GM19239 (cell line): ENCODE measurements around the gene GALM.
"Not testable (repeated sequence)": the region's sequence is repeated elsewhere in the genome, so short reads cannot be mapped to it uniquely, and the experiment has no call there.

Experiments used
- DNase-seq: peaks from one replicate; pipeline ENCODE4 v3.0.0; 2011; ENCODE audit warnings: low spot score; ENCODE audit not compliant: insufficient read length
- FAIRE-seq: peaks from 2 replicates; lab custom pipeline; 2011; peaks lifted over from hg19 to GRCh38; lab: Jason Lieb, UNC

Gene GALM

GRCh38 chr2:38751596-38752410 lies 85.9 kb downstream of the GALM start:
- no peak for FAIRE-seq
- no peak for DNase-seq

DNA sequence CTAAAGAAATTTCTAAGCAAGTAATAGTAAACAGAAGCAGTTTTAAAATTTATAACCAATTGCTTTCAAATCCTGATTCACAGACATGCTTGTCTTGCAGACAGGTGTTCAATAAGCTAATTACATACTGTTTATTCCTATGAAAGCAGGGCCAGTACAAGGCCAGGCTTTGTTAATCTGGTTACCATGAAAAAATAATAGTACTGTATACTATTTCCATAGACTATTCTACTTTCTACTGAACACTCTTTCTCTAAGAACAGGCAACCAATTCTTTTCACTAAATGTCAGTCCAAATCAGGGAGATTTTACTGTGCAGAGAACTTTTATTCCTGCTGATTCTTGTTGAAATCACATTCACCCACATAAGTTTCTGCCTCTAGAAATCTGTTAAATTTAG lies 88.1 kb downstream of the GALM start:
- DNase-seq = no peak
- no peak for FAIRE-seq

DNA sequence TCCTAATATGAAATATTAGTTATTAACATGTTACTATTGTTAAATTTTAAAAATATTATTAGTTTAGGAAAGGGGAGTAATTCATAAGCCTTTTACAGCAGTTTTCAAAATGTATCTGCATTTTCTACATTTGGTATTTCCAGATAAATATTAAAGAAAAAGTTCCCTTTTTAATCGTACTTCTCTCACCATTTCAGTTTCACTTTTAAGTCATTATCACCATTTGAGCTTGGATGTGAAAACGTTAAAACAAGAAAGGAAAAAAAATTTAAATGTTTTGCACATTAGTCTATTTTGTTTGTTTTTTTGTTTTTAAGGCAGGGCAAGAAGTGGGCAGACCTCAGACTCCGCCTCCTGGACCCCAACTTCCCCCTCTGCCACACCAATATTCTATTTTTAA lies 88.6 kb downstream of the GALM start:
- DNase-seq = no peak
- FAIRE-seq = no peak

GRCh38 chr2:38755891-38756290 lies 90.0 kb downstream of the GALM start:
- not testable (repeated sequence) for DNase-seq, FAIRE-seq

DNA sequence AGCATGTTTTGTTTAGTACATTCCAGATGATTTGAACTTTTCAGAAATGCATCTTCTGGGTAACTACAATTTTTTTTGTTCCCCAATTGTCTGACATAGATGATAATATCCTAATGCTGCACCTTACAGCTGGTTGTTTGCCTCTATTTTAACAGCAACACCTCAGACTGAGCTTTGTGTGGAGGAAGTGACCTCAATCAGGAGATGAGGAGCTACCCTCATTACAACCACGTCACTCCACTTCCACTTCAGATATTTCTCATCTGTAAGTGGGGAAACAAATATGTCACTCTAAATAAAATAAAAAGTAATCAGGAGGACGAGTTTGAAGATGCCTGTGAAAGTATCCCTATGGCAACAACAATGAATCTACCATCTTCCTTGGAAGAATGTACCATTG lies 97.3 kb downstream of the GALM start:
- DNase-seq = no peak
- no peak for FAIRE-seq

DNA sequence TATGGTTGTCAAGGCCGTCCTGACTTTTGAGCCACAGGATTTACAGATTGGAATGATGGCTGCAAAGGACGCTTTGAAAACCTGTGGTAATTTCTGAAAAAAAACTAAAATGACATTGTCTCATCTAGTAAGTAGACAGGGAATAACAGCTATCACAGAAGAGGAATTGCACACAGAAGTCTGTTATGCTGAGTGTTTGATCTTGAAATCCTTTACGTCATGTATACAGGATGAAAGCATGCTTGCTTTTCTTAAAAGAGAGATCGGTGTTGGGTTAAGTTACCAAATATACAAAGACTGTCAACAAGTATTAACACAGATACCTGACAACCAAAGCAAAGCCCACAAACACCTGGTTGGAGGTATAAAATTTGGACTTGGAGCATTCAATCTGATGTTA lies 97.8 kb downstream of the GALM start:
- no peak for DNase-seq
- no peak for FAIRE-seq

GRCh38 chr2:38765149-38765548 lies 99.2 kb downstream of the GALM start:
- no peak for DNase-seq
- no peak for FAIRE-seq

DNA sequence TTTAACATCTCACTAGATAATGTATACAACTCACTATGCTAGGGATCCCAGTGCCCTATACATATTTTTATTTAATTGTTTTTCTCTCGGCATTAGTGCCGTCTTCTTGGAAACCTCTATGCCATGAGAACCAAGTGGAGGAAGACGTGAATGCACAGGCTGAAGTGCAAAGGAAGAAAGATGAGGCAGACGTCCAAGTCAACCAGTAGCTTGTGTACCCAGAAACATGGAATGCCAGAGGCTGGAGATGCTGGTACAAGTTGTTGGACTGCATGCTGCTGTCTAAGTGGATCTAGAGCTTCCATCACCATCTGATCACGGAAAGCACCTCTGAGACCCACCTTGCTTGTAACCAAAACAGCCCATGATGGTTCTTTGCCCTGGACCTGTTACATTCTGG lies 99.6 kb downstream of the GALM start:
- no peak for FAIRE-seq
- DNase-seq = no peak

- no peak for DNase-seq
- no peak for FAIRE-seq
Measured at GRCh38 chr2:38771632-38772031, 105.7 kb downstream of the GALM start.

- no peak for FAIRE-seq
Measured at GRCh38 chr2:38775097-38775920, 109.4 kb downstream of the GALM start.

GRCh38 chr2:38775921-38776225 lies 110.0 kb downstream of the GALM start:
- FAIRE-seq (no peak), DNase-seq (no peak)

More at GRCh38 chr2:38775097-38775920, 109.4 kb downstream of the GALM start:
- DNase-seq = no peak

GRCh38 chr2:38776531-38776930 lies 110.6 kb downstream of the GALM start:
- no peak for FAIRE-seq
- DNase-seq = no peak

- DNase-seq (no peak), FAIRE-seq (no peak)
Measured at GRCh38 chr2:38778687-38779082, 112.8 kb downstream of the GALM start.

GRCh38 chr2:38783586-38783985 lies 117.7 kb downstream of the GALM start:
- DNase-seq (no peak), FAIRE-seq (no peak)
